H1 (cell line): ENCODE results near the gene PIK3R6. TPM values are rescaled to one million over a fixed set of nuclear protein-coding genes. Genes with fewer than 3 reads are reported as not detected.

Experiments used
- CTCF ChIA-PET: fragments of 300-600 bp; sonication (Branson Sonifier 250); formaldehyde crosslinking; loops from one replicate; lab custom pipeline; 2021; ENCODE audit not compliant: partially characterized antibody; lab: Charles Lee
- POLR2A ChIA-PET: fragments of 300-600 bp; sonication (Branson Sonifier 250); formaldehyde crosslinking; loops from one replicate; lab custom pipeline; 2021; ENCODE audit warnings: inconsistent platforms; ENCODE audit not compliant: partially characterized antibody; lab: Charles Lee
- DNase-seq, 2 experiments: peaks; one replicate each; pipeline versions ENCODE4 v3.0.0 to v3.0.0-alpha.2; 2010 to 2022; ENCODE audit warnings: low spot score in 2 of 2, low read depth in 1 of 2, mixed read lengths in 1 of 2
- FAIRE-seq: peaks from 2 replicates; lab custom pipeline; 2011; peaks lifted over from hg19 to GRCh38; lab: Jason Lieb, UNC
- H2AFZ ChIP-seq: 2 replicates; pipeline ENCODE4 v1.8.1; 2012; ENCODE audit warnings: low read length, inconsistent platforms
- H2AK5ac ChIP-seq: 2 replicates; pipeline ENCODE4 v1.6.1; 2013; ENCODE audit warnings: low read depth, low read length
- H2BK120ac ChIP-seq: replicated peaks from 2 replicates; pipeline ENCODE3; 2013; ENCODE audit warnings: low read depth, low read length, inconsistent platforms
- H2BK12ac ChIP-seq: 2 replicates; pipeline ENCODE4 v1.6.1; 2013; ENCODE audit warnings: low read depth, low read length
- H2BK15ac ChIP-seq: 2 replicates; pipeline ENCODE4 v1.6.1; 2013; ENCODE audit warnings: low read length
- H2BK20ac ChIP-seq: 2 replicates; pipeline ENCODE4 v1.6.1; 2013; ENCODE audit warnings: low read length
- H2BK5ac ChIP-seq: 2 replicates; pipeline ENCODE4 v1.6.1; 2013; ENCODE audit warnings: low read depth, low read length
- H3K14ac ChIP-seq: 2 replicates; pipeline ENCODE4 v1.6.1; 2013; ENCODE audit warnings: inconsistent platforms; ENCODE audit not compliant: insufficient read length
- H3K18ac ChIP-seq: 2 replicates; pipeline ENCODE4 v1.6.1; 2013; ENCODE audit warnings: low read length; ENCODE audit errors: extremely low read depth
- H3K23ac ChIP-seq: 2 replicates; pipeline ENCODE4 v1.6.1; 2013; ENCODE audit warnings: inconsistent platforms; ENCODE audit not compliant: insufficient read length
- H3K23me2 ChIP-seq: 2 replicates; pipeline ENCODE4 v1.6.1; 2013; ENCODE audit warnings: low read depth, low read length
- H3K27ac ChIP-seq: 2 replicates; pipeline ENCODE4 v1.6.1; 2011; ENCODE audit warnings: low read depth, low read length, inconsistent platforms
- H3K27me3 ChIP-seq, 4 experiments: replicated peaks in 1 of 4; 1 replicate in 1 of 4; 2 replicates in 3 of 4; pipeline versions ENCODE4 v1.6.1 to v1.8.1; 2011 to 2013; ENCODE audit warnings: low read length in 3 of 4, mild to moderate bottlenecking in 3 of 4, inconsistent platforms in 2 of 4, mixed read lengths in 2 of 4, moderate library complexity in 1 of 4; ENCODE audit not compliant: control insufficient read depth in 3 of 4, insufficient read depth in 3 of 4; ENCODE audit errors: extremely low read depth in 1 of 4
- H3K36me3 ChIP-seq, 4 experiments: 2 replicates each; pipeline versions ENCODE4 v1.6.1 to v1.8.1; 2011 to 2013; ENCODE audit warnings: mild to moderate bottlenecking in 4 of 4, low read length in 3 of 4, moderate library complexity in 2 of 4, control low read depth in 1 of 4, inconsistent platforms in 1 of 4; ENCODE audit not compliant: insufficient read depth in 4 of 4, control insufficient read depth in 2 of 4
- H3K4ac ChIP-seq: replicated peaks from 2 replicates; pipeline ENCODE3; 2013; ENCODE audit warnings: low read length, low read depth, mixed read lengths, inconsistent platforms; ENCODE audit not compliant: insufficient read length
- H3K4me1 ChIP-seq, 4 experiments: replicated peaks in 1 of 4; 1 replicate in 1 of 4; 2 replicates in 3 of 4; pipeline versions ENCODE4 v1.6.1 to v1.8.1; 2011 to 2013; ENCODE audit warnings: low read length in 3 of 4, inconsistent platforms in 2 of 4, mixed read lengths in 1 of 4; ENCODE audit not compliant: insufficient read depth in 4 of 4, control insufficient read depth in 3 of 4
- H3K4me2 ChIP-seq, 2 experiments: 2 replicates each; pipeline versions ENCODE4 v1.6.1 to v1.8.1; 2011 to 2013; ENCODE audit warnings: low read depth in 2 of 2, low read length in 2 of 2, control low read depth in 1 of 2, inconsistent platforms in 1 of 2, mild to moderate bottlenecking in 1 of 2; ENCODE audit not compliant: insufficient read depth in 1 of 2
- H3K4me3 ChIP-seq, 4 experiments: fragments of 200-600, 300-600 bp in 1 of 4; sonication (generic), shearing (Covaris generic), sonication (Bioruptor Twin) in 1 of 4; 2 replicates each; pipeline versions ENCODE4 v1.5.1 to v1.8.1; 2011 to 2016; ENCODE audit warnings: low read length in 4 of 4, low read depth in 3 of 4, control low read depth in 2 of 4, inconsistent platforms in 2 of 4, mild to moderate bottlenecking in 2 of 4, mixed read lengths in 1 of 4, moderate library complexity in 1 of 4; ENCODE audit not compliant: insufficient read depth in 2 of 4; ENCODE audit errors: extremely low read depth in 1 of 4
- H3K56ac ChIP-seq: replicated peaks from 2 replicates; pipeline ENCODE3; 2013; ENCODE audit warnings: low read depth, mild to moderate bottlenecking, mixed read lengths, low read length, inconsistent platforms; ENCODE audit not compliant: insufficient read length
- H3K79me1 ChIP-seq: 2 replicates; pipeline ENCODE4 v1.6.1; 2013; ENCODE audit warnings: low read depth, low read length, control low read depth
- H3K79me2 ChIP-seq, 2 experiments: 2 replicates each; pipeline versions ENCODE4 v1.6.1 to v1.8.1; 2012 to 2013; ENCODE audit warnings: low read length in 2 of 2, mild to moderate bottlenecking in 2 of 2, inconsistent platforms in 1 of 2; ENCODE audit not compliant: insufficient read depth in 2 of 2, control insufficient read depth in 1 of 2
- H3K9ac ChIP-seq, 4 experiments: replicated peaks in 1 of 4; 1 replicate in 1 of 4; 2 replicates in 3 of 4; pipeline versions ENCODE4 v1.6.1 to v1.8.1; 2011 to 2013; ENCODE audit warnings: low read depth in 3 of 4, low read length in 3 of 4, control low read depth in 2 of 4, mild to moderate bottlenecking in 2 of 4, moderate library complexity in 2 of 4, inconsistent platforms in 1 of 4; ENCODE audit errors: extremely low read depth in 1 of 4
- H3K9me3 ChIP-seq, 2 experiments: 2 replicates each; pipeline versions ENCODE4 v1.6.1 to v1.8.1; 2012 to 2013; ENCODE audit warnings: mild to moderate bottlenecking in 2 of 2, moderate library complexity in 2 of 2, control low read depth in 1 of 2, inconsistent platforms in 1 of 2, low read depth in 1 of 2, low read length in 1 of 2, mixed read lengths in 1 of 2; ENCODE audit not compliant: insufficient read depth in 2 of 2
- H4K20me1 ChIP-seq, 2 experiments: replicated peaks in 1 of 2; 2 replicates each; pipeline versions ENCODE3 to v1.8.1; 2011 to 2013; ENCODE audit warnings: inconsistent platforms in 2 of 2, low read length in 2 of 2, mild to moderate bottlenecking in 1 of 2; ENCODE audit not compliant: insufficient read depth in 2 of 2, control insufficient read depth in 1 of 2
- H4K5ac ChIP-seq: 2 replicates; pipeline ENCODE4 v1.6.1; 2013; ENCODE audit warnings: low read length, low read depth, mixed read lengths, inconsistent platforms; ENCODE audit not compliant: insufficient read length
- H4K8ac ChIP-seq: 2 replicates; pipeline ENCODE4 v1.8.0; 2013; ENCODE audit warnings: mild to moderate bottlenecking, moderate library complexity, low read length, inconsistent platforms; ENCODE audit not compliant: insufficient read depth; ENCODE audit errors: extremely low read depth
- H4K91ac ChIP-seq: replicated peaks from 2 replicates; pipeline ENCODE3; 2013; ENCODE audit warnings: low read length, mixed read lengths, inconsistent platforms; ENCODE audit not compliant: insufficient read length
- CBX8 ChIP-seq: fragments of 300-800, 300-1000 bp; sonication (generic); IDR thresholded peaks from 2 replicates; pipeline ENCODE4 v1.7.1; 2016; ENCODE audit warnings: low read depth, low read length, borderline replicate concordance
- CEBPB ChIP-seq: IDR thresholded peaks from 2 replicates; pipeline ENCODE4 v1.6.1; 2012; ENCODE audit warnings: low read depth, low read length
- CTCF ChIP-seq, 3 experiments: IDR thresholded peaks; 1 replicate in 2 of 3; 2 replicates in 1 of 3; pipeline versions ENCODE4 v1.5.1 to v1.6.1; 2011; ENCODE audit warnings: low read length in 3 of 3, mild to moderate bottlenecking in 3 of 3, inconsistent platforms in 2 of 3, low read depth in 1 of 3, moderate library complexity in 1 of 3; ENCODE audit not compliant: insufficient read depth in 1 of 3; ENCODE audit errors: control extremely low read depth in 1 of 3
- HDAC2 ChIP-seq, 2 experiments: fragments of 300-600 bp in 1 of 2; sonication (generic) in 1 of 2; IDR thresholded peaks; 2 replicates each; pipeline ENCODE4 v1.6.1; 2011 to 2012; ENCODE audit warnings: low read depth in 2 of 2, low read length in 2 of 2, mild to moderate bottlenecking in 2 of 2, moderate library complexity in 2 of 2, borderline replicate concordance in 1 of 2, inconsistent platforms in 1 of 2
- POU5F1 ChIP-seq: IDR thresholded peaks from 2 replicates; pipeline ENCODE4 v1.6.1; 2011; ENCODE audit warnings: low read depth, mild to moderate bottlenecking, low read length, moderate library complexity
- RBBP5 ChIP-seq: IDR thresholded peaks from 2 replicates; pipeline ENCODE4 v1.7.1; 2012; ENCODE audit warnings: low read depth, mild to moderate bottlenecking, inconsistent platforms, low read length, moderate library complexity, borderline replicate concordance
- SP1 ChIP-seq: IDR thresholded peaks from 2 replicates; pipeline ENCODE4 v1.6.1; 2011; ENCODE audit warnings: low read depth, low read length
- TAF7 ChIP-seq: optimal IDR thresholded peaks from 2 replicates; pipeline ENCODE3; 2011; ENCODE audit warnings: low read depth, mild to moderate bottlenecking, inconsistent platforms, low read length, moderate library complexity, borderline replicate concordance
- TBP ChIP-seq: IDR thresholded peaks from 2 replicates; pipeline ENCODE4 v1.6.1; 2011; ENCODE audit warnings: low read depth, low read length, improper control_type of control experiment
- TCF12 ChIP-seq: IDR thresholded peaks from 2 replicates; pipeline ENCODE4 v1.6.1; 2011; ENCODE audit warnings: low read depth, mild to moderate bottlenecking, low read length
- WGBS, 2 experiments: shearing (Covaris generic) in 1 of 2; methylation state at CpG; one replicate each; pipeline versions ENCODE4 v1.1.6 to v1.1.7; 2013 to 2015; ENCODE audit warnings: low lambda C conversion rate in 2 of 2, mixed read lengths in 2 of 2, inconsistent platforms in 1 of 2, low coverage in 1 of 2, missing lambda C conversion rate in 1 of 2; ENCODE audit not compliant: insufficient replicate concordance in 2 of 2, insufficient coverage in 1 of 2, insufficient read length in 1 of 2; ENCODE audit errors: extremely low coverage in 1 of 2, missing lambda C conversion rate in 1 of 2; 5-methylcytosine and 5-hydroxymethylcytosine counted together
- polyA plus RNA-seq, 7 experiments: library from polyadenylated mRNA; depleted of rRNA in 3 of 7; stranded (reverse) in 5 of 7; unstranded in 2 of 7; fragments of >200 nt in 5 of 7; fragments of 200-250 nt in 2 of 7; gene quantifications; 1 replicate in 5 of 7; 2 replicates in 1 of 7; 4 replicates in 1 of 7; pipeline versions ENCODE4 v1.2.1 to v1.2.3, GENCODE V29; 2011 to 2013; ENCODE audit warnings: missing spikeins in 2 of 7, mixed read lengths in 2 of 7
- total RNA-seq: library from RNA; stranded (reverse); fragmentation: NEBNext Ultra II Directional; extraction: Animal tissue kit (Norgen Biotek cat#: 25700); gene quantifications from 2 replicates; pipeline ENCODE4 v1.2.1, GENCODE V29; 2021

Gene PIK3R6
- total and polyA plus RNA-seq, 2 of the 8 experiments (the other 6 are each of a cell fraction or from before 2014, with no cell fraction given) = 0.24 to 1.2 TPM

- Histone ChIP-seq H3K23ac (no peak overlapping the region), H2BK120ac (no peak overlapping the region), H3K56ac (no peak overlapping the region), H3K4me1 (peaks cover 0 to 12% (median 9%) of the 10 kb centered on the region in 4 experiments; a peak in 4 of 7 replicates), H4K91ac (no peak overlapping the region), H3K4ac (no peak overlapping the region), H2AK5ac (no peak overlapping the region), H3K4me2 (peak overlapping the region; percentile 70 to 71; a peak in 3 of 4 replicates), H3K27me3 (no peaks in the 10 kb centered on the region; a peak in 1 of 7 replicates), H2BK15ac (peak overlapping the region; percentile 72; the same call in 1 of the 2 replicates), H2BK20ac (no peak overlapping the region), H2AFZ (peak overlapping the region; percentile 54; the same call in 1 of the 2 replicates), H3K4me3 (peak overlapping the region in 1 of 4 experiments; percentile 54; a peak in 3 of 8 replicates), H2BK12ac (peak overlapping the region; percentile 4; the same call in 1 of the 2 replicates), H4K20me1 (no peaks in the 10 kb centered on the region), H3K79me2 (no peaks in the 10 kb centered on the region), H4K8ac (peak overlapping the region; percentile 84), H2BK5ac (no peak overlapping the region), H3K36me3 (no peaks in the 10 kb centered on the region), H4K5ac (no peak overlapping the region), H3K27ac (no peak overlapping the region), H3K79me1 (no peaks in the 10 kb centered on the region), H3K18ac (0 out of 2 replicates have a peak overlapping the region, but pooled peaks have one; percentile 65), H3K9me3 (no peaks in the 10 kb centered on the region), H3K9ac (no peak overlapping the region), H3K14ac (no peak overlapping the region), H3K23me2 (peaks cover 3% of the 10 kb centered on the region; the same call in 1 of the 2 replicates)
- DNase-seq (no peak), FAIRE-seq (no peak)
- ChIA-PET CTCF (interaction anchor here (0.6 to 10.4 kb wide), 20 partner anchors 16 to 437 kb away, joined by 3 to 107 read pairs (median 9); partner anchors contain the start of gene MFSD6L), POLR2A (interaction anchor here (1.1 to 1.4 kb wide), 2 partner anchors 14 to 92 kb away, joined by 3 read pairs; no protein-coding TSS in a partner anchor)
- 76% methylated on average over 15 of the region's 15 CpGs; no CpG with 5 or more reads in 1 of the 2 experiments for WGBS, 2 experiments
- TF ChIP-seq TAF7 (no peak), POU5F1 (no peak), CBX8 (no peak), CEBPB (no peak), TBP (no peak), SP1 (no peak), CTCF (IDR thresholded peaks at IDR 0.05; ENCODE audit: control extremely low read depth in 1 of 3, insufficient read depth in 1 of 3, low read depth in 1 of 3, low read length in 3 of 3) (no peak), HDAC2 (IDR thresholded peaks at IDR 0.05; ENCODE audit: borderline replicate concordance in 1 of 2, low read depth in 2 of 2, low read length in 2 of 2) (no peak), TCF12 (no peak), RBBP5 (no peak)
Measured at GRCh38 chr17:8893621-8894201, 26.2 kb upstream of the PIK3R6 start.
